NCI-H2171 treated with DMSO at 0.1 percent for 48 hours (cell line): ENCODE data around the gene LENG9.
"Not testable (repeated sequence)": the region's sequence is repeated elsewhere in the genome, so short reads cannot be mapped to it uniquely, and the experiment has no call there.

ENCODE experiments used
- DNase-seq: peaks from one replicate; lab custom pipeline; 2025; lab: John Stamatoyannopoulos, UW

The LENG9 gene

DNA sequence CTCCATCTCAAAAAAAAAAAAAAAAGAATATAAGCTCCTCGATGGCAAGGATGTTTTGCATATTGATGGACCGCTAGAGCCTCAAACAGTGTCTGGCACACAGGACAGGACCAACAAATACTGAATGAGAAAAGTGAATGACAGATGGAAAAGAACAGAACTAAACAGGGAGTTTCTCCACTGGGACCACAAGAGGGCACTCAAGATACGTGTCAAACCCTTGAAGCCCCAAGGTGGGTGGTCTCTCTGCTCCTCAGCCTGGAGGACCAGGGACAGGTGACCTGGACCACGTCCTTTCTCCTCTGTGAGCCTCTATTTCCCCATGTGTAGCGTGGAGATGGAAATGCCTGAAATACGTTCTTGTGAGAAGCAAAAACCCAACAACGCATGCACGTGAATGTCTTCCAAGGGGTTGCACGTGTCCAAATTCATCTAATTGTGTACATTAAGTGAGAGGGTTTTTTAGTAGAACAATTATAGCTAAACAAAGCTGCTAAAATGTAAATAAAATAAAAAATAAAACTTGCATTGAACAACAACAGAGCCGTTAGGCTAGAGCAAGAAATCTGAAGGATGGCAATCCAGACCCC lies 15.2 kb upstream of the LENG9 start:
- DNase-seq: peak; percentile 33

DNA sequence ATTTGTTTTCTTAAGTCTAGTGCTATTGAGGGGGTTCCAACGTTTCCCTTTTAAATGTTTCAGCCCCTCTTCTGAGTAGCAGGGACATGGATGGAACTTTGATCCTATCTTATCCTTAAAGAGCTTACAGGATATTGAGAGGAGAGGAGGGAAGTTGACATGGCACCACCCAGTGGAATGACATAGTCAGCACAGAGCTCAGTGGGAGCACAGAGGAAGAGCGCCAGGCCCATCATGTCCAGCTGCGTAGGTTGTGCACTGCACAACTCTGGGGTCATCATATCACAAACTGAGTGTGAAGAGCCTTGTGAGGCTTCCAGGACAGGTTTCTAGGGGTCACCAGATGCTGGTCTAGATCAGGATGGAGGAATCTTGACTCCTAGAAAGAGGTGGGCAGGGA lies 14.1 kb upstream of the LENG9 start:
- DNase-seq: no peak

DNA sequence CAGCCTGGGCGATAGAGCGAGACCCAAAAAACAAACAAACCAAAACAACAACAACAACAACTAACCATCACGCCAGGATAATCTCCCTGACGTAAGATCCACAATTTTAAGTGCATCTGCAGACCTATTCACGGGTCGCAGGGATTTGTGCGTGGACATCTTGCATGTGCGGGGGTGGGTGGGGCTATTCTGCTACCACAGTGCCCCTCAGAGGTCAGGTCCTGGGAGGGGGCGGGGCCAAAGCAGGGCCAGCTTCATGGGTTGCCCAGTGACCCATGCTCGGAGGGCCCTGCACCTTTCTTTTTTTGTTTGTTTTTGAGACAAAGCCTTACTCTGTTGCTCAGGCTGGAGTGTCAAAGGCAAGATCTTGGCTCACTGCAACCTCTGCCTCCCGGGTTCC lies 12.1 kb upstream of the LENG9 start:
- DNase-seq: no peak

DNA sequence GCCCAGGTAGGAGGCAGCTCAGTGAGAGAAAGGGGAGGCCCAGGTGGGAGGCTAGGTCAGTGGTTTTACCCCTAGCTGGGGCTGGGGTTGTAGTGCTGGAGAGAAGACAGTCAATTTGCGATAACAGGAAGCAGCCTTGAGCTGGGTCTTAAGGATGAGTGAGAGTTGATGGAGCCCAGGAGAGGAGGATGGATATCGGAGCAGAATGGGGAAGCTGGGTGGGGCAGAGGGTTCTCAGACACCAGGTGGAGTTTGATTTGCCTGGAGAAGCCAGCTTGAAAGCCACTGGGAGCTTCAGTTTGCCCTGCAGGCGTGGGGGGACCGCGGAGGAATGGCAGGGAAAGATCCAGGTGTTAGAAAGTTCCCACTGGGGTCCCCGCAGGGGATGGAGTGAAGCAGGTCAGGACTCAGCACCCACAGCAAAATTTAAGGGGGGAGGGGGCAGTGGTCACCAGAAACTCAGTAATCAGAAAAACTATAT lies 10.4 kb upstream of the LENG9 start:
- no peak for DNase-seq

DNA sequence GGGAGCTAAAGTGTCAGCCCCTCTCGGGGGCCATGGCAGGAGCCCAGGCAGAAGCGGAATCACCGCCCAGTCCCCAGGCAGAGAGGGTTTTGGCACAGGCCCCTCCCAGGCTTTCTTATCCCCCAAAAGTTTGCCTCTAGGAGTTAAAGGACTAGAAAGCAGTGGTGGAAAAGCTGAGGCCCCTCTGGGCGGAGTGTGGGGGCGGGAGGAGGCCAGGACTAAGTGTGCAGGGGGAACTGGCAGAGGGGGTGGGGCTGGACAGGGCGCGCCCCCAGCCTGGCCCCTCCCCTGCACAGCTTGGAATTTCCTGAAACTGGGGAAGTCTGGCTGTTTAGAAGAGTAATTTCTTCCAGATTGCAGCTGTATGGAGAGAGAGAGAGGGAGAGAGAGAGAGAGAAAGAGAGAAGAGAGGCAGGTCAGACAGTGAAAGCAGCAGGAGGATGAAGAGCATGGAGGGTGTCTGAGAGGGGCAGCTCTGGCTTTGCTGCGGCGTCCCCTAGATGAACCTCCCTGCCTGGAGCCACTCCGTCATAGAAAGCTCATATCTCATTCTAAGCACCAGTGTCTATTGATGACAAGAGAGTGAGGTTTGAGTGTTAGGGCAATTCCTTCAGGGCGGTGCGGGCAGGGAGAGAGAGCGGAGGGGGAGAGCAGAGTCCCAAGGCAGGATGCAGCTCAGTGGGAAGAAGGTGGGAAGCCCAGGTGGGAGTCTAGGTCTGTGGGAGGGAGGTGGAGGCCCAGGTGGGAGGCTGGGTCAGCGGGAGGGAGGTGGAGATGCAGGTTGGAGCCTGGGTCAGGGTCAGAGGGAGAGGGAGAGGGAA lies 9.7 kb upstream of the LENG9 start, which contains the start of gene CDC42EP5:
Gene CDC42EP5, minus strand, starts transcription at position 226 of the 821 bp plus-strand sequence. CDS start 7,749 bp downstream, outside the sequence.
- no peak for DNase-seq

DNA sequence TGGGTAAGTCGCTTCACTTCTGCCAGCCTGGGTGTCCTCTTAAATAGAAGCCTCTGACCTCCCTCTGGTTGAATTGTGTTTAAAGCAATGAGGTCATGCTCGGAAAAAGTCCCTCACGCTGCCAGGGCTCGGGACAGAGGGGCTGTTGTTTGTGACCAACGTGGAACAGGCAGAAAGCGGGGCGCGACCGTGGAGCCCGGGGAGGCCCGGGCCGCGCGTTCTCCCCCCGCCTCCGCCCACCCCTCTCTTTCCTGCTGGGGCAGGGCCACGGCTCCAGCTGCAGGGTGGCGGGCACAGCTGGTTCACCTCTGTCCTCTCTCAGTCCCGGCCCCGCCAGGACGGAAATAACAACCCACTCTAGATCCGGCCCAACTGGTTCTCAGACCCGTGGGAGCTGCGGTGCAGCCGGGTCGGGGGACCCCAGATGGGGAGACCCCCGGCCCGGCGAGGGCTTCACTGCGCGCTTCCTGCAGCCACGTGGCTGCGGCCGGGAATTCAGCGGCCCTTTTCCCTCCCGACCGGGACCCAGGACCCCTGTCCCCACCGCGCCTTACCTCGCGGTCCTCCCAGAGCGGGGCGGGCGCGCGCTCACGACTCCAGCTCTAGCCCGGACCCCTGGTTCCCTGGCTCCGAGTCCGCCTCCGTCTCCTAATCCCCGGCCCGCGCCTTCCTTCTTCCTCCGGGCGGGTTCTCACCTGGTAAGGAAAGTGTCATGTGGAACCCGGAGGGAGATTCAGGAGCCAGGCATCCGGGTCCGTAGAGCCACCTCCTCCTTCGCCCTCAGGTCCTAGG lies 7.6 kb upstream of the LENG9 start:
- DNase-seq: no peak

DNA sequence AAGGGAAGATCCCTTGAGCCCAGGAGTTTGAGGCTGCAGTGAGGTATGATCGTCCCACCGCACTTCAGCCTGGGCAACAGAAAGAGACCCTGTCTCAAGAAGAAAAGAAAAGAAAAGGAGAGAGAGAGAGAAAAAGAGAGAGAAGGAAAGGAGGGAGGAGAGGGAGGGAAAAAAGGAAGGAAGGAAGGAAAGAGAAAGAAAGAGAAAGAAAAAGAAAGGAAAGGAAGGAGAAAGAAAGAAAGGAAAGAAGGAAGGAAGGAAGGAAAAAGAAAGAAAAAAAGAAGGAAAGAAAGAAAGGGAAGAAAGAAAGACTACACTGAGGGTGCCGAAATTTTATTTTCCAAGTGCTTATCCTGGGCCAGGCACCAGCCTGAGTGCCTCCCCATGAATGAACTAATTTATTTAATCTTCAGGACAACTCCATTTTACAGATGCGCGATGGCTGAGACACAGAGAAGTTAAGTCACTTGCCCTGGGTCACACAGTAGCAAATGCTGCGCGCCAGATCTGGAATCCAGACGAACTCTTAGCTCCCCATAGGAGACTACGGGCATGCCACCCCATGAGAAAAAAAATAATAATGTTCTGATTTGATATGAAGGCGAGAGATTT lies 6.8 kb upstream of the LENG9 start:
- DNase-seq: no peak

DNA sequence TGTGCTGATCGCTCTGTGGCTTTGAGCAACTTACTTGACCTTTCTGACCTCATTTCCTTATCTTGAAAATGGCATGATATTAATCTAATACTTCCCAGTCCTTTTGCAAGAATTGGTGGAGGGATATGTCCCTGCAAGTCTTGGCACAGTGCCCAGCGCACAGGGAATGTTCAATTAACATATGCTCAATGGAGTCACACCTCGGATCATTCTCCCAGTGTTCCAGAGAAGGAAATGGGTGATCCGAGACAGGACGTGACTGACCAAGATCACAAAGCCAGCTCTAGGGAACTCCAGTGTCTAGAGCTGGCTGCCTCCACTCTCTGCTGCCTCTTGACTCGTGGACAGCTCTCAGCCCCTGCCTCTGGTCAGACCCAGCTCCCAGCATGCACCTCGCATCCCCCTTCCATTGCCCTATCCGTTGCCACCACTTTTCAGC lies 5.9 kb upstream of the LENG9 start:
- DNase-seq: peak; percentile 11

DNA sequence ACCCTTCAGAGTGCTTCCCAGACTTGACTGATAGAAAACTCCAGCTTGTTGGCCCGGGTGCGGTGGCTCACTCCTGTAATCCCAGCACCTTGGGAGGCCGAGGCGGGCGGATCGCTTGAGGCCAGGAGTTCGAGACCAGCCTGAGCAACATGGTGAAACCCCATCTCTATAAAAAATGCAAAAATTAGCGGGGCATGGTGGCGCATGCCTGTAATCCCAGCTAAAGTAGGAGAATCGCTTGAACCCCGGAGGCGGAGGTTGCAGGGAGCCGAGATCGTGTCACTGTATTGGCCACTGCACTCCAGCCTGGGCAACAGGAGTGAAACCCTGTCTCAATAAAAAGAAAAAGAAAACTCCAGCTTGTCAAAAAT lies 2.5 kb upstream of the LENG9 start:
- not testable (repeated sequence) for DNase-seq

DNA sequence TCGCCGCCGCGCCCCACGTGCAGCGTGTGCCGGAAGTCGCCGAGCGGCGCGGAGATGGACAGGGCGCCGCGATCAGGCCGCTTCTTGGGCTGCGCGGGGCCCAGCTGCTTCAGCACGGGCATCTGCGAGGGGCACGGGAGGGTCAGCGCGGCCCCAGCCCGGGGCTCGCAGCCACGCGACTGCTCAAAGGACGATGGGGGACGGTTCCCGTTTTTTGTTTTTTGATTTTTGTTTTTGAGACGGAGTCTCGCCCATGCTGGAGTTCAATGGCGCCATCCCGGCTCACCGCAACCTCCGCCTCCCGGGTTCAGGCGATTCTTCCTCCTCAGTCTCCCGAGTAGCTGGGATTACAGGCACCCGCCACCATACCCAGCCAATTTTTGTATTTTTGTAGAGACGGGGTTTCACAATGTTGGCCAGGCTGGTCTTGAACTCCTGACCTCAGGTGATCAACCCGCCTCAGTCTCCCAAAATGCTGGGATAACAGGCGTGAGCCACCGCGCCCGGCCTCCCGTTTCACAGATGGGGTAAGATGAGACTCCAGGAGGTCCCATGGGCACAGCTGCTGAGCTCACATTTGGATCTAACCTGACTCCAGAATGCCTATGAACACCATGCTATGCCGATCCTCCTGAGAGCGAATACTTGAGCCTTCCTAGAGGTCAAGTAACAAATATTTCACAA lies 2.0 kb upstream of the LENG9 start:
- DNase-seq: no peak

DNA sequence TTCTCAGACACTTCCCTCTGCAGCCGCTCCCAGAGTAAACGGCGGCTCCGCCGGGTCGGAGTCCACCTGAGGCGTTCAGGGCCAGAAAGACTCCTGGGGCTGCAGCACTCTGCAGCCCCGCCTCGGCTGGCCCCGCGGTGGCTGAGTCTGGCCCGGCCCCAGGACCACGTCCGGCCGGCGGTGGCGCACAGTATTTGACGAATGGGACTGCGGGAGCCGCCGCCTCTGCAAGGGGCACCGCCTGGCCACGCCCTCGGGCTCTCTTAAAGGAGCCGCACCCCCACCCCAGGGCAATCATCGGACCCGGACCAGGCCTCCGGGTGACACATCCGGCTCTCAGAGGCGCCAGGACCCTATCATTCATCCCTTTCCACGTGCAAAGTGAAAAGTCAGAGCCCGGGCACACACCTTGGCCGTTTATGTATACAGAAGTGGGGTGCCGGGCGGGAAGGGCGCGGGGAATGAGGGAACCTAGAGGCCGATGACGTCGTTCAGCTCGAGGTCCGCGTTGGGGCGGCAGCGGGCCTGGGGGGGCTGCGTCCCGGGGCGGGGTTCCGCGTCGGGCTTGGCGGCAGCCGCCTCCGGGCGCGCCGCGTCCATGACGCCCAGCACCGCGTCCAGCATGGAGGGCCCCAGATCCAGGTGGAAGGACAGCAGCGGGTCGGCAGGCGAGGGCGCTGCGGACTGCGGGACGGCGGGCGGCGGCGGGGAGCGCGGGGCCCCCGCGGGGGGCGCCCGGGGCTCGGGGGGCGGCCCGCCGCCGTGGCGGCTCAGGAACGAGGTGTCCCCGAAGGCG lies 1.2 kb upstream of the LENG9 start:
- peak; percentile 66 for DNase-seq

DNA sequence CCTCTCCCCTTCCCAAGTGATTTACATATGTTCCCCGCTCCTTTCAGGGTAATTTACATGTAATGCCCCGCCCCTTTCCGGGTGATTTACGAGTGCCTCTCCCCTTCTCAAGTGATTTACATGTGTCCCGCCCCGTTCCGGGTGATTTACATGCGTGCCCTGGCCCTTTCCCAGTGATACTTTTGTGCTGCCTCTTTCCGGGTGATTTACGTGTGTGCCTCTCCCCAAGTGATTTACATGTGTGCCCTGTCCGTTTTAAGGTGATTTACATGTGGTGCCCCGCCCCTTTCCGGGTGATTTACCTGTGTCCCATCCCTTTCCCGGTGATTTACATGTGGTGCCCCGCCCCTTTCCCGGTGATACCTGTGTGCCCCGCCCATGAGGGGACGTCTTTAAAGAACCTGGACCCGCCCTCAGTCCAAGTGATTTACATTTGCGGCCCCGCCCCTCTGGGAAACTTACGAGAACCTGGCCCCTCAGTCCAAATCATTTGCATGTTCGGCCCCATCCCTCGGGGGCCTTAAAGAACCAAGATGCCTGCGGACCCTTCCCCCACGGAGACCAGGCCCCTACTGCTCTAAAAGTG lies 559 bp upstream of the LENG9 start:
- peak; percentile 95 for DNase-seq

DNA sequence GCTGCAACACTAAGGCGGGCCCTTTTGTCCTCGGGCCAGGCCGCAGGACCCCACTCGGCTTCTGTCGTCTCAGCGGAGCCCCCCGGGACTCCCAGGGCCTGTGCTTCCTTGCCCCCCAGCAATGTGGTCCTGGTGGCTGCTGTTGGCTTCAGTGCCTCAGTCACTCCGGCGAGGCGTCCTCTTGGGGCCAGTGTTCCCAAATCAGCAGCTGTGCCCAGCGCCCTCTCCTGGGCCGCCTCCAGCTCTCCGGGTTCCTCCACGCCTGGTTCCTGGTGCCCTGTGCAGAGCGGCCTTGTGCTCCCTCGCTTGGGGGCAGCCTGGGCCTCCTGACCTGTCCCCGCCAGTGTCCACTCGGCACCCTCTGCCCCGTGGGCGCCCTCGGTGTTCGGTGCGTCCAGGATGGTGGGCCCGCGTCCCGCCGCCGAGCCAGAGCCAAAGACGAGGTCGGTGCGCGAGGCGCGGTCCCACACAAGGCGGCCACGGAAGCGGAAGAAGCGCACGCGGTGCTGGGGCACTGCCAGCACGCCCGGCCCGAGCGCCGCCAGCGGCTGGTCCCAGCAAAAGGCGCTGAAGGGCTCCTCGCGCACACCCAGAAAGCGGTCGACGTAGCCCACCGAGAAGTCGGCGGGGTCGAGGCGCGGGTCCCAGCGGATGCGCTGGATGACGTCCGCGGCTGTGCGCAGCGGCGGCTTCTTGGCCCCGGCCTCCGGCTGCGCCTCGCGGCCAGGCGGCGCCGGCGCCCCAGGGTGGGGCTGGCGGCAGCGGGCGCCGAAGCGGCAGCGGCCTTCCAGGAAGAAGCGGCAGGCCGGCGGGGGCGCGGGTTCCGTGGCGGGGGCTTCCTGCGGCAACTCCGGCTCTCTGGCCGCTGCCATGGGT lies 685 bp downstream of the LENG9 start:
- DNase-seq: peak; percentile 52

DNA sequence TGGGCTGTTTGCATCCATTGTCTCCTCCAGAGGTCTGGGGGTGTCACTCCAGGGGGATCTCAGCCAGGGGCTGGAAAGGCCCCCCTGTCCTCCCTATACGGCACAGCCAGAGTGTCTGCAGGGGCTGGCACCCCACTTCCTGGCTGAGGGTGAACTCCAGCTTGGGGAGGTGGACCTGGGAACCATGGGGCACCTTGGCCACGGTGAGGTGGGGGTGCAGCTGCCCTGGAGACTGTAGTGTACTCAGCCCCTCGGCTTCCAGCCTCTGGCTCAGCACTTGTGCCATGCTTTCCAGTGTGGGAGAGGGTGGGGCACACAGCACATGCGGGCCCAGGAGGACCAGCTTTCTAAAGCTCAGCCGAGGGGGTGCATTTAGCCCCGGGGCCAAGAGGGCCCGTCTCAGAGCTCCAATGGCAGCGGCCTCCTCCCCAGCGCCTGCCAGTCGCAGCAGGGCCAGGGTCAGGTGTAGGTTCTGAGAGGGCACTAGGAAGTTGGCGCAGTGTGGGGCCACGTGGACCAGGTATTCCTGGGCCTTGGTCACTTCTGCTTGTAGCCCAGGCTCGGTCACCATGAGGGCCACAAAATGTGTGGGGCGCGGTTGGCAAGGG lies 1.4 kb downstream of the LENG9 start:
- no peak for DNase-seq

DNA sequence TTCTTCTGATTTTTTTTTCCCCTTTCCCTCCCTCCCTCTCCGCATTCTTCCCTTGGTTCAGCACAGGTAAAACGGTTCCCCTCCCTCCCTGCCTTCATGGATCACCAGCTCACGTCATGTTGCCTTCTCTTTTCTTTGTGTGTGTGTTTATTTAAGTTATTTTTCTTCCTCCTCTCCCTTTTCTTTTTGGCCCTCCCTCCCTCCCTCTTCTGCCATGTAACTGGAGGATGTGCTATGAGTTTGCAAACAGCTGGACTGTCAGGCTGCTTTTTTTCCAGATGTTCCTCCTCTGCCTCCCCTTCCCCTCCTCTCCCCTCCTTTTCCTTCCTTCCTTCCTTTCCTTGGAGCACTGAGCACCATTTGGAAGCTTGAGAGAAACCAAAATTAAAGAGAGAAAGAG lies 2.0 kb downstream of the LENG9 start:
- DNase-seq: no peak

DNA sequence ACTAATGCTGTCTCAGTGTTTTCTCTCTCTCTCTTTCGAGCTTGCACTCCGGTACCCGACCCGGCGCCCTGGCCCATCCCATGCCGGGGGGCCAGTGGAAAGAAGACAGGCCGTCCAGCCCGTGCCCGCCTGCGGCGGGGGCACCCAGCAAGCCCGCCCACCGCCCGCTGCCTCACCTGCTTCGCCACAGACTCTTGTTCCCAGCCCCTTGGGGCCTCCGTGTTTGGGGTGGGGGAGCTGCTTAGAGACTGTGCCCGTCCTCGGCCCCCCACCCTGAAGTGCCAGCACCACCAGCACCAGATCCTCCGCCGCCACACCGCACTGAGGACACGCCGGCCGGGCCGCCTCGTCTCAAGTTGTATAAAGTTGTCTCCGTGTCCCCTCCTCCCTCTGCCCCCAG lies 2.4 kb downstream of the LENG9 start:
- no peak for DNase-seq

DNA sequence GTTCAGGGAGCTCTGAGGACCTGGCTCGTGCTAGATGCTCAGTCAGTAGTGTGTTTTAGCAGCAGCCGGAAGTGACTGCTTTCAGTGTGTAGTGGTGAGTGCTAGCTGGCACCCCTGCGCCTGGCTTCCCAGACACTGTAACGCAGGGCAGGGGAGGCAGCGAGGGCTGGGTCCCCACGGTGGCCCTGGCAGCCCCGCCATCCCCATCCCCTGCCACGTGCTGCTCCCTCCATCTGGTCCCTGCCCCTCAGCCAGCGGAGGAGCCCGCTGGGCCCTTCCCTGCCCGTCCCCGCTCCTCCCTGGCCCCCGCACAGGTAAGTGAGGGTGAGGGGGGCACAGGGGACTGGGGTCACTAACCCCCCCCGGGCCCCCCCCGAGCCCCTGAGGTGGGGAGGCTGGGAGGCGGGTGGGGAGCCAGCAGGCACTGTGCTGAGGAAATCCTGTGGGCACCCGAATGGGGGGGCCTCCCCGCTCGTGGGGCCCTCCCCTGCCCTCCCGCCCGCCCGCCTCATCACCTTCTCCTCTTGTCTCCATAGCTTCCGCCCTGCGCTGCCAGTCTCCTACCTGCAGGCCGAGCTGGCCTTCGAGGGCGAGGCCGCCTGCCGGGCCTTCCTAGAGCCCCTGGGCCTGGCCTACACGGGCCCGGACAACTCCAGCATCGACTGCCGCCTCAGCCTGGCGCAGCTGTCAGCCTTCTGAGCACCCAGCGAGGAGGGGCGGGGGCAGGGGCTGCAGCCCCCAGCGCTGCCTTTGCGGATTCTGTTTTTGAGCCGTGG lies 3.2 kb downstream of the LENG9 start:
- DNase-seq: no peak
